SK-N-SH (cell line): ENCODE results near the gene ATL3. TPM values are rescaled to one million over a fixed set of nuclear protein-coding genes. Genes with fewer than 3 reads are reported as not detected.

Experiments used
- CTCF ChIA-PET: fragments of 300-600, 350-600 bp; formaldehyde crosslinking; extraction: SDS; loops from one replicate; lab custom pipeline; 2021; lab: Yijun Ruan, JAX
- POLR2A ChIA-PET: fragments of 350-600 bp; sonication (Branson Sonifier 250); formaldehyde crosslinking; extraction: SDS; loops from one replicate; lab custom pipeline; 2020; ENCODE audit warnings: antibody characterized with exemption, inconsistent platforms; lab: Yijun Ruan, JAX
- DNase-seq: peaks from one replicate; pipeline ENCODE4 v3.0.0; 2012
- H2AFZ ChIP-seq: fragments of 200-600 bp; sonication (generic); 2 replicates; pipeline ENCODE4 v1.8.1; 2016; ENCODE audit warnings: antibody characterized with exemption, mild to moderate bottlenecking, low read depth
- H3F3A ChIP-seq: fragments of 200-600 bp; sonication (generic); replicated peaks from 2 replicates; pipeline ENCODE3; 2016; ENCODE audit warnings: antibody characterized with exemption, mild to moderate bottlenecking; ENCODE audit not compliant: insufficient read depth
- H3K27ac ChIP-seq, 2 experiments: fragments of 200-500 bp in 1 of 2; fragments of 200-600 bp in 1 of 2; sonication (Bioruptor generic) in 1 of 2; sonication (generic), shearing (Covaris generic) in 1 of 2; 2 replicates each; pipeline versions ENCODE4 v1.5.1 to v1.6.1; 2014 to 2016; ENCODE audit warnings: low read depth in 2 of 2, inconsistent platforms in 1 of 2, low read length in 1 of 2, mild to moderate bottlenecking in 1 of 2, mixed read lengths in 1 of 2
- H3K27me3 ChIP-seq: fragments of 200-600 bp; sonication (generic), shearing (Covaris generic); 2 replicates; pipeline ENCODE4 v1.6.1; 2016; ENCODE audit warnings: mixed run types; ENCODE audit not compliant: insufficient read depth
- H3K36me3 ChIP-seq, 2 experiments: fragments of 200-500 bp in 1 of 2; fragments of 200-600 bp in 1 of 2; sonication (Bioruptor generic) in 1 of 2; sonication (generic) in 1 of 2; replicated peaks in 1 of 2; 2 replicates each; pipeline versions ENCODE3 to v1.5.1; 2014 to 2016; ENCODE audit warnings: low read length in 1 of 2, mild to moderate bottlenecking in 1 of 2; ENCODE audit not compliant: insufficient read depth in 2 of 2, control insufficient read depth in 1 of 2
- H3K4me1 ChIP-seq, 2 experiments: fragments of 200-500 bp in 1 of 2; fragments of 200-600 bp in 1 of 2; sonication (Bioruptor generic) in 1 of 2; sonication (generic), shearing (Covaris generic) in 1 of 2; 2 replicates each; pipeline versions ENCODE4 v1.5.1 to v1.6.1; 2014 to 2016; ENCODE audit warnings: low read depth in 1 of 2, low read length in 1 of 2, mixed run types in 1 of 2; ENCODE audit not compliant: insufficient read depth in 2 of 2, control insufficient read depth in 1 of 2
- H3K4me2 ChIP-seq: fragments of 200-600 bp; sonication (generic), shearing (Covaris generic); 2 replicates; pipeline ENCODE4 v1.6.1; 2017; ENCODE audit warnings: mixed run types
- H3K4me3 ChIP-seq, 2 experiments: fragments of 200-500 bp in 1 of 2; fragments of 200-600 bp in 1 of 2; sonication (Bioruptor generic) in 1 of 2; sonication (generic), shearing (Covaris generic) in 1 of 2; 2 replicates each; pipeline versions ENCODE4 v1.5.1 to v1.8.1; 2014 to 2016; ENCODE audit warnings: low read depth in 2 of 2, inconsistent platforms in 1 of 2, low read length in 1 of 2, mild to moderate bottlenecking in 1 of 2, mixed read lengths in 1 of 2, moderate library complexity in 1 of 2
- H3K79me2 ChIP-seq: fragments of 200-600 bp; sonication (generic); 2 replicates; pipeline ENCODE4 v1.8.1; 2017; ENCODE audit warnings: mild to moderate bottlenecking; ENCODE audit not compliant: insufficient read depth
- H3K9ac ChIP-seq: fragments of 200-600 bp; sonication (generic); 2 replicates; pipeline ENCODE4 v1.6.1; 2017; ENCODE audit warnings: mixed run types
- H3K9me2 ChIP-seq: fragments of 200-600 bp; sonication (generic); 2 replicates; pipeline ENCODE4 v1.6.1; 2017; ENCODE audit warnings: mixed run types
- H3K9me3 ChIP-seq: fragments of 200-600 bp; sonication (generic); 2 replicates; pipeline ENCODE4 v1.6.1; 2017; ENCODE audit warnings: mixed run types, mild to moderate bottlenecking, moderate library complexity
- H4K20me1 ChIP-seq: fragments of 200-600 bp; sonication (generic); 2 replicates; pipeline ENCODE4 v1.6.1; 2017; ENCODE audit warnings: mild to moderate bottlenecking, mixed run types; ENCODE audit not compliant: insufficient read depth
- ELF1 ChIP-seq: IDR thresholded peaks from 2 replicates; pipeline ENCODE4 v1.4.0; 2012
- EZH2phosphoT487 ChIP-seq: fragments of 200-600 bp; sonication (generic); IDR thresholded peaks from 2 replicates; pipeline ENCODE4 v1.6.1; 2017; ENCODE audit warnings: low read depth, mixed run types, mild to moderate bottlenecking, antibody characterized with exemption, moderate library complexity, borderline replicate concordance
- FOSL2 ChIP-seq: IDR thresholded peaks from 2 replicates; pipeline ENCODE4 v1.4.0; 2012; ENCODE audit warnings: low read depth, mild to moderate bottlenecking, moderate library complexity, borderline replicate concordance
- FOXJ3 ChIP-seq: sonication (generic); formaldehyde crosslinking; IDR thresholded peaks from 2 replicates; pipeline ENCODE4 v1.5.1; 2020; ENCODE audit warnings: mild to moderate bottlenecking, missing genetic modification reagents
- GATA2 ChIP-seq: sonication (generic); formaldehyde crosslinking; IDR thresholded peaks from 2 replicates; pipeline ENCODE4 v1.5.0; 2020; ENCODE audit warnings: mild to moderate bottlenecking, missing genetic modification reagents
- MXI1 ChIP-seq: IDR thresholded peaks from 2 replicates; pipeline ENCODE4 v1.6.1; 2012; ENCODE audit warnings: mild to moderate bottlenecking, low read depth, low read length, improper control_type of control experiment
- NFIC ChIP-seq: IDR thresholded peaks from 2 replicates; pipeline ENCODE4 v1.4.0; 2012; ENCODE audit warnings: borderline replicate concordance
- RCOR1 ChIP-seq: fragments of 150-350 bp; IDR thresholded peaks from 2 replicates; pipeline ENCODE4 v1.6.1; 2017; ENCODE audit warnings: antibody characterized with exemption, low read length
- RFX5 ChIP-seq: IDR thresholded peaks from 2 replicates; pipeline ENCODE4 v1.6.1; 2012; ENCODE audit warnings: mild to moderate bottlenecking, improper control_type of control experiment, low read length
- RXRA ChIP-seq: IDR thresholded peaks from 2 replicates; pipeline ENCODE4 v1.4.0; 2012; ENCODE audit warnings: low read depth, mild to moderate bottlenecking, borderline replicate concordance
- SIN3A ChIP-seq: IDR thresholded peaks from 2 replicates; pipeline ENCODE4 v1.6.1; 2012; ENCODE audit warnings: low read depth, mild to moderate bottlenecking, low read length, moderate library complexity, borderline replicate concordance
- TCF12 ChIP-seq: IDR thresholded peaks from 2 replicates; pipeline ENCODE4 v1.4.0; 2012
- TEAD4 ChIP-seq: IDR thresholded peaks from 2 replicates; pipeline ENCODE4 v1.4.0; 2012; ENCODE audit warnings: mild to moderate bottlenecking, borderline replicate concordance; ENCODE audit not compliant: insufficient read depth
- YY1 ChIP-seq: IDR thresholded peaks from 2 replicates; pipeline ENCODE4 v1.4.0; 2012; ENCODE audit warnings: low read depth, mild to moderate bottlenecking
- WGBS: methylation state at CpG from one replicate; pipeline ENCODE4 v1.1.6; 2017; ENCODE audit warnings: low lambda C conversion rate; 5-methylcytosine and 5-hydroxymethylcytosine counted together
- polyA plus RNA-seq, 3 experiments: library from polyadenylated mRNA; depleted of rRNA; stranded (reverse); fragments of >200 nt; gene quantifications; 2 replicates each; pipeline ENCODE4 v1.2.3, GENCODE V29; 2012
- TF ChIP-seq, protein P1 (sequence below): fragments of 150-350 bp; IDR thresholded peaks from 2 replicates; pipeline ENCODE4 v1.6.1; 2016; ENCODE audit warnings: mild to moderate bottlenecking, low read depth, low read length
- TF ChIP-seq, protein P2 (sequence below): IDR thresholded peaks from 2 replicates; pipeline ENCODE4 v1.4.0; 2012; ENCODE audit warnings: low read depth, borderline replicate concordance
- TF ChIP-seq, protein P3 (sequence below): IDR thresholded peaks from 2 replicates; pipeline ENCODE4 v1.4.0; 2012; ENCODE audit warnings: low read depth
- TF ChIP-seq, protein P4 (sequence below): IDR thresholded peaks from 2 replicates; pipeline ENCODE4; 2012
- TF ChIP-seq, protein P5 (sequence below): IDR thresholded peaks from 2 replicates; pipeline ENCODE4 v1.6.1; 2012; ENCODE audit warnings: mild to moderate bottlenecking, low read depth, low read length, moderate library complexity
- TF ChIP-seq, protein P6 (sequence below): fragments of 200-600 bp; sonication (generic); IDR thresholded peaks from 2 replicates; pipeline ENCODE4 v1.6.1; 2017; ENCODE audit warnings: antibody characterized with exemption, mild to moderate bottlenecking, moderate library complexity

Gene ATL3
- polyA plus RNA-seq, 1 of the 3 experiments (the other 2 are of a cell fraction): 13.1 TPM

DNA sequence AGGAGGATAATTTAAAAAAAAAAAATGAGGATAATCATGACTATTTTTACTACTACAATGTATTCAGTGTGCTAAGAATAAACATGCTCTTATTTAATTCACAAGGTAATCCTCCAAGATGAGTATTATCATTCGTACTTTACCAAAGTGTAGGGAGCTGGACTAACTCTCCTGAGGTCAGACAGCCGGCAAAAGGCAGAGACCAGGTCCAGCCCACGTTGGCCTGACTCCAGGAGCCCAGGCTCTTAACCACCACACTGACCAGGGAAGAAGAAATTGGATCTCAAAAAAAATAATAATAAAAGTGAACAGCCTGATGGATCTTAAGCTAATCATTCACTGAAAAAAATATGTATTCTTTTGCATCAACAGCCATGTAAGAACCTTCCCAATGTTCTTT lies 82.2 kb downstream of the ATL3 start (continued):
- no peak for TF ChIP-seq ELF1
- no peak for TF ChIP-seq NFIC
- no peak for TF ChIP-seq EZH2phosphoT487
- TF ChIP-seq FOXJ3 (CRISPR knock-in tag): no peak
- no peak for TF ChIP-seq RFX5

DNA sequence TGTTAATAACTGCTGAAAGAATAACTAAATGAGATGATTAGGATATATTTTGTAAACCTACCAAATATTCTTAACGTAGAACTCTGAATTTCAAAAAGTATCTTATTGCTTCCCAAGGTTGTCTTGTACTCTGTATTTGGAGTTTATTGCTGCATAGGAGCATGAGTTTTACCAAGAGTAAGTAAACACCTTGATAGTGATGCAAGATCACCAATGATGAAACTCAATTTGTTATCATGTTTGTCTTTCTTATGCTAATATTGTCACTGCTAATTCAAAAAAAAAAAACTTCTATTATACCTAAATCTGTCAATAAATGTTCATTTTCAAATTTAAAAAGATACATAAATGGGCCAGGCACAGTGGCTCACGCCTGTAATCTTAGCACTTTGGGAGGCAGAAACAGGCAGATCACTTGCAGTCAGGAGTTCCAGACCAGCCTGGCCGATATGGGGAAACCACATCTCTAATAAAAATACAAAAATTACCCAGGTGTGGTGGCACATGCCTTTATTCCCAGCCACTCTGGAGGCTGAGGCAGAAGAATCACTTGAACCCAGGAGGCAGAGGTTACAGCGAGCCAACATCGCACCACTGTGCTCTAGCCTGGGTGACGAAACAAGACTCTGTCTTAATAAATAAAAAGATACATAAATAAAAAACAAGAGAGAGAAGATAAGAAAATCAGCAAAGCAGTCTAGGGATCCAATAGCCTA lies 84.6 kb downstream of the ATL3 start:
- no peak for TF ChIP-seq TCF12
- TF ChIP-seq RFX5: no peak
- TF ChIP-seq YY1: no peak
- TF ChIP-seq RXRA: no peak
- TF ChIP-seq, protein P1, sequence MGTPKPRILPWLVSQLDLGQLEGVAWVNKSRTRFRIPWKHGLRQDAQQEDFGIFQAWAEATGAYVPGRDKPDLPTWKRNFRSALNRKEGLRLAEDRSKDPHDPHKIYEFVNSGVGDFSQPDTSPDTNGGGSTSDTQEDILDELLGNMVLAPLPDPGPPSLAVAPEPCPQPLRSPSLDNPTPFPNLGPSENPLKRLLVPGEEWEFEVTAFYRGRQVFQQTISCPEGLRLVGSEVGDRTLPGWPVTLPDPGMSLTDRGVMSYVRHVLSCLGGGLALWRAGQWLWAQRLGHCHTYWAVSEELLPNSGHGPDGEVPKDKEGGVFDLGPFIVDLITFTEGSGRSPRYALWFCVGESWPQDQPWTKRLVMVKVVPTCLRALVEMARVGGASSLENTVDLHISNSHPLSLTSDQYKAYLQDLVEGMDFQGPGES: no peak
- no peak for TF ChIP-seq RCOR1
- TF ChIP-seq SIN3A: no peak
- TF ChIP-seq TEAD4: no peak
- TF ChIP-seq, protein P2, sequence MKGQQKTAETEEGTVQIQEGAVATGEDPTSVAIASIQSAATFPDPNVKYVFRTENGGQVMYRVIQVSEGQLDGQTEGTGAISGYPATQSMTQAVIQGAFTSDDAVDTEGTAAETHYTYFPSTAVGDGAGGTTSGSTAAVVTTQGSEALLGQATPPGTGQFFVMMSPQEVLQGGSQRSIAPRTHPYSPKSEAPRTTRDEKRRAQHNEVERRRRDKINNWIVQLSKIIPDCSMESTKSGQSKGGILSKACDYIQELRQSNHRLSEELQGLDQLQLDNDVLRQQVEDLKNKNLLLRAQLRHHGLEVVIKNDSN: no peak
- TF ChIP-seq, protein P3, sequence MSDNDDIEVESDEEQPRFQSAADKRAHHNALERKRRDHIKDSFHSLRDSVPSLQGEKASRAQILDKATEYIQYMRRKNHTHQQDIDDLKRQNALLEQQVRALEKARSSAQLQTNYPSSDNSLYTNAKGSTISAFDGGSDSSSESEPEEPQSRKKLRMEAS: no peak
- no peak for TF ChIP-seq FOXJ3 (CRISPR knock-in tag)
- no peak for TF ChIP-seq FOSL2
- TF ChIP-seq, protein P4, sequence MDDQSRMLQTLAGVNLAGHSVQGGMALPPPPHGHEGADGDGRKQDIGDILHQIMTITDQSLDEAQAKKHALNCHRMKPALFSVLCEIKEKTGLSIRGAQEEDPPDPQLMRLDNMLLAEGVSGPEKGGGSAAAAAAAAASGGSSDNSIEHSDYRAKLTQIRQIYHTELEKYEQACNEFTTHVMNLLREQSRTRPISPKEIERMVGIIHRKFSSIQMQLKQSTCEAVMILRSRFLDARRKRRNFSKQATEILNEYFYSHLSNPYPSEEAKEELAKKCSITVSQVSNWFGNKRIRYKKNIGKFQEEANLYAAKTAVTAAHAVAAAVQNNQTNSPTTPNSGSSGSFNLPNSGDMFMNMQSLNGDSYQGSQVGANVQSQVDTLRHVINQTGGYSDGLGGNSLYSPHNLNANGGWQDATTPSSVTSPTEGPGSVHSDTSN: no peak
- TF ChIP-seq GATA2: no peak
- no peak for TF ChIP-seq MXI1
- TF ChIP-seq, protein P5, sequence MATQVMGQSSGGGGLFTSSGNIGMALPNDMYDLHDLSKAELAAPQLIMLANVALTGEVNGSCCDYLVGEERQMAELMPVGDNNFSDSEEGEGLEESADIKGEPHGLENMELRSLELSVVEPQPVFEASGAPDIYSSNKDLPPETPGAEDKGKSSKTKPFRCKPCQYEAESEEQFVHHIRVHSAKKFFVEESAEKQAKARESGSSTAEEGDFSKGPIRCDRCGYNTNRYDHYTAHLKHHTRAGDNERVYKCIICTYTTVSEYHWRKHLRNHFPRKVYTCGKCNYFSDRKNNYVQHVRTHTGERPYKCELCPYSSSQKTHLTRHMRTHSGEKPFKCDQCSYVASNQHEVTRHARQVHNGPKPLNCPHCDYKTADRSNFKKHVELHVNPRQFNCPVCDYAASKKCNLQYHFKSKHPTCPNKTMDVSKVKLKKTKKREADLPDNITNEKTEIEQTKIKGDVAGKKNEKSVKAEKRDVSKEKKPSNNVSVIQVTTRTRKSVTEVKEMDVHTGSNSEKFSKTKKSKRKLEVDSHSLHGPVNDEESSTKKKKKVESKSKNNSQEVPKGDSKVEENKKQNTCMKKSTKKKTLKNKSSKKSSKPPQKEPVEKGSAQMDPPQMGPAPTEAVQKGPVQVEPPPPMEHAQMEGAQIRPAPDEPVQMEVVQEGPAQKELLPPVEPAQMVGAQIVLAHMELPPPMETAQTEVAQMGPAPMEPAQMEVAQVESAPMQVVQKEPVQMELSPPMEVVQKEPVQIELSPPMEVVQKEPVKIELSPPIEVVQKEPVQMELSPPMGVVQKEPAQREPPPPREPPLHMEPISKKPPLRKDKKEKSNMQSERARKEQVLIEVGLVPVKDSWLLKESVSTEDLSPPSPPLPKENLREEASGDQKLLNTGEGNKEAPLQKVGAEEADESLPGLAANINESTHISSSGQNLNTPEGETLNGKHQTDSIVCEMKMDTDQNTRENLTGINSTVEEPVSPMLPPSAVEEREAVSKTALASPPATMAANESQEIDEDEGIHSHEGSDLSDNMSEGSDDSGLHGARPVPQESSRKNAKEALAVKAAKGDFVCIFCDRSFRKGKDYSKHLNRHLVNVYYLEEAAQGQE: no peak
- TF ChIP-seq, protein P6, sequence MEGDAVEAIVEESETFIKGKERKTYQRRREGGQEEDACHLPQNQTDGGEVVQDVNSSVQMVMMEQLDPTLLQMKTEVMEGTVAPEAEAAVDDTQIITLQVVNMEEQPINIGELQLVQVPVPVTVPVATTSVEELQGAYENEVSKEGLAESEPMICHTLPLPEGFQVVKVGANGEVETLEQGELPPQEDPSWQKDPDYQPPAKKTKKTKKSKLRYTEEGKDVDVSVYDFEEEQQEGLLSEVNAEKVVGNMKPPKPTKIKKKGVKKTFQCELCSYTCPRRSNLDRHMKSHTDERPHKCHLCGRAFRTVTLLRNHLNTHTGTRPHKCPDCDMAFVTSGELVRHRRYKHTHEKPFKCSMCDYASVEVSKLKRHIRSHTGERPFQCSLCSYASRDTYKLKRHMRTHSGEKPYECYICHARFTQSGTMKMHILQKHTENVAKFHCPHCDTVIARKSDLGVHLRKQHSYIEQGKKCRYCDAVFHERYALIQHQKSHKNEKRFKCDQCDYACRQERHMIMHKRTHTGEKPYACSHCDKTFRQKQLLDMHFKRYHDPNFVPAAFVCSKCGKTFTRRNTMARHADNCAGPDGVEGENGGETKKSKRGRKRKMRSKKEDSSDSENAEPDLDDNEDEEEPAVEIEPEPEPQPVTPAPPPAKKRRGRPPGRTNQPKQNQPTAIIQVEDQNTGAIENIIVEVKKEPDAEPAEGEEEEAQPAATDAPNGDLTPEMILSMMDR: no peak
- no peak for TF ChIP-seq ELF1
- no peak overlapping the region for H3K4me3 ChIP-seq
- H4K20me1 ChIP-seq: no peaks in the 10 kb centered on the region
- 95% methylated on average over 6 of the region's 6 CpGs for WGBS
- no peak overlapping the region for H2AFZ ChIP-seq
- H3K79me2 ChIP-seq: no peaks in the 10 kb centered on the region
- no peak overlapping the region for H3K4me2 ChIP-seq
- no peaks in the 10 kb centered on the region for H3K9me2 ChIP-seq
- H3K27me3 ChIP-seq: no peaks in the 10 kb centered on the region
- ChIA-PET POLR2A (no interaction called here), CTCF (interaction anchor here (0.6 kb wide), 1 partner anchor 1219 kb away, joined by 3 read pairs; no protein-coding TSS in a partner anchor)
- H3K27ac ChIP-seq: no peak overlapping the region
- H3K4me1 ChIP-seq: no peaks in the 10 kb centered on the region
- peaks cover 7 to 11% of the 10 kb centered on the region in 2 experiments for H3K36me3 ChIP-seq
- no peak for DNase-seq
- no peaks in the 10 kb centered on the region for H3K9me3 ChIP-seq
- no peaks in the 10 kb centered on the region for H3F3A ChIP-seq
- H3K9ac ChIP-seq: no peak overlapping the region
